Panc1 (cell line): ENCODE measurements around the gene DNAH3.

ENCODE experiments used
- POLR2AphosphoS5 ChIP-seq: IDR thresholded peaks from 2 replicates; pipeline ENCODE4 v1.6.1; 2012; ENCODE audit warnings: mild to moderate bottlenecking, low read depth, low read length, moderate library complexity
- SIN3A ChIP-seq: IDR thresholded peaks from 2 replicates; pipeline ENCODE4 v1.6.1; 2012; ENCODE audit warnings: low read depth, mild to moderate bottlenecking, low read length, moderate library complexity, borderline replicate concordance; ENCODE audit not compliant: insufficient read depth
- TF ChIP-seq, protein P1 (sequence below): fragments of 450-650 bp; IDR thresholded peaks from 2 replicates; pipeline ENCODE4 v1.5.1; 2017; ENCODE audit warnings: mild to moderate bottlenecking

DNA sequence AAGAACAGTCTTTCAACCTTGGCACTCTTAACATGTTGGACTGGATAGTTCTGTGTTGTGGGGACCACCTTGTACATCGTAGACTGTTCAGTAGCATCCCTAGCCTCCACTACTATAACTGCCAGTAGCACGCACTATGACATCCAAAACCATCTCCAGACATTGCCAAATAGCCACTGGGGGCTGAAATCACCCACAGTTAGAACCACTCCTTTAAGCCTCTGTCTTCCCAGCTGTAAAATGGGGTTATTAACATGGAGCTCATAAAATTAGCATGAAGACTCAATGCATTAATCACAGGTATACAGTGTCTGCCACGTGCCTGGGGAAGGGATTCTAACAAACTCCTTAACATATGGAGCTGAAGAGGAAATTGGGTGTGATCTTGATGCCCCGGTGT is 200.4 kb downstream of the DNAH3 start:
- TF ChIP-seq, protein P1, sequence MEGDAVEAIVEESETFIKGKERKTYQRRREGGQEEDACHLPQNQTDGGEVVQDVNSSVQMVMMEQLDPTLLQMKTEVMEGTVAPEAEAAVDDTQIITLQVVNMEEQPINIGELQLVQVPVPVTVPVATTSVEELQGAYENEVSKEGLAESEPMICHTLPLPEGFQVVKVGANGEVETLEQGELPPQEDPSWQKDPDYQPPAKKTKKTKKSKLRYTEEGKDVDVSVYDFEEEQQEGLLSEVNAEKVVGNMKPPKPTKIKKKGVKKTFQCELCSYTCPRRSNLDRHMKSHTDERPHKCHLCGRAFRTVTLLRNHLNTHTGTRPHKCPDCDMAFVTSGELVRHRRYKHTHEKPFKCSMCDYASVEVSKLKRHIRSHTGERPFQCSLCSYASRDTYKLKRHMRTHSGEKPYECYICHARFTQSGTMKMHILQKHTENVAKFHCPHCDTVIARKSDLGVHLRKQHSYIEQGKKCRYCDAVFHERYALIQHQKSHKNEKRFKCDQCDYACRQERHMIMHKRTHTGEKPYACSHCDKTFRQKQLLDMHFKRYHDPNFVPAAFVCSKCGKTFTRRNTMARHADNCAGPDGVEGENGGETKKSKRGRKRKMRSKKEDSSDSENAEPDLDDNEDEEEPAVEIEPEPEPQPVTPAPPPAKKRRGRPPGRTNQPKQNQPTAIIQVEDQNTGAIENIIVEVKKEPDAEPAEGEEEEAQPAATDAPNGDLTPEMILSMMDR = no peak
- no peak for TF ChIP-seq SIN3A
- TF ChIP-seq POLR2AphosphoS5 = no peak
